Measurements from ENCODE around the gene LIPC.

Gene LIPC

DNA sequence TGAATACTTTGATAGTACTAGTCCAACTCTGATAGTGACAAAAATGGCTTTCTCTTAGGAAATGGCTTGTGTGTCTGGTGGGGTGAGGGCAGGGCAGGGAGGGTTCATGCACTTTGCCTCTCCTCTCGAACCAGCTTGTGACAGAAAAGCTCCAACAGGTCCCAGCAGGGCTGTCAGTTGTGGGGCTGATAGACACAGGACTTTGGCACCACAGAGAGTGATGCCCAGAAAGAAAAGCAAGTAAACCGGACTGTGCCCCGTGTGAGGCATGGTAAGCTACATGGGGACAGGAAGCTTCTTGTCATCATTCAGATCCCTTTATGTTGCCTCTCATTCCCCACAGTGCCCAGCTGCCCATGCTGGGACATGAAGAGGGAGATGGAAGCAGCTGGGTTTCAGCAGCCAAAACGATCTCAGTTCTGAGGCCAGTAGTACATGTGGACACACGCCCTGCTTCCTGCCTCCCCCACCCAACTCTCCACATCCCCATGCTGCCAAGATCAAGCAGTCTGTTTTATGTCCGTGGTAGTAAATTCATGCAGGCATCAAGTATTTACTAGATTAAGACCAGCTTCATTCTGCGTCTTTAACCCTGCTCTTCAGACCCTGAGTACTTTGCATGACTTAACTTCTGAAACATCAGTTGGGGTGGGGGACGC lies 29.7 kb upstream of the LIPC start (continued):
- TF ChIP-seq CTCF (tag by site-specific recombination; IDR thresholded peaks at IDR 0.05), result no peak

- ChIA-PET POLR2A (no interaction called here), CTCF (no interaction called here)
- Histone ChIP-seq H3K4me3 (ENCODE audit: low read depth, low read length) (no peak overlapping the region), H3K9me3 (ENCODE audit: control insufficient read depth, insufficient read depth, low read depth, low read length) (no peaks in the 10 kb centered on the region), H3K27ac (ENCODE audit: extremely low read depth, low read depth, low read length) (no peak overlapping the region), H3K4me1 (ENCODE audit: control insufficient read depth, insufficient read depth, low read length) (no peaks in the 10 kb centered on the region), H3K36me3 (ENCODE audit: control insufficient read depth in 2 of 2, insufficient read depth in 1 of 2, low read length in 2 of 2) (no peaks in the 10 kb centered on the region)
- TF ChIP-seq ZNF701 (tag by site-specific recombination; IDR thresholded peaks at IDR 0.05) (no peak), ZNF792 (tag by site-specific recombination; IDR thresholded peaks at IDR 0.05) (no peak), TCF7L2 (IDR thresholded peaks at IDR 0.05; ENCODE audit: borderline replicate concordance, low read depth, low read length) (no peak), GLI4 (tag by site-specific recombination; IDR thresholded peaks at IDR 0.05) (no peak)
- TF ChIP-seq, protein P1, sequence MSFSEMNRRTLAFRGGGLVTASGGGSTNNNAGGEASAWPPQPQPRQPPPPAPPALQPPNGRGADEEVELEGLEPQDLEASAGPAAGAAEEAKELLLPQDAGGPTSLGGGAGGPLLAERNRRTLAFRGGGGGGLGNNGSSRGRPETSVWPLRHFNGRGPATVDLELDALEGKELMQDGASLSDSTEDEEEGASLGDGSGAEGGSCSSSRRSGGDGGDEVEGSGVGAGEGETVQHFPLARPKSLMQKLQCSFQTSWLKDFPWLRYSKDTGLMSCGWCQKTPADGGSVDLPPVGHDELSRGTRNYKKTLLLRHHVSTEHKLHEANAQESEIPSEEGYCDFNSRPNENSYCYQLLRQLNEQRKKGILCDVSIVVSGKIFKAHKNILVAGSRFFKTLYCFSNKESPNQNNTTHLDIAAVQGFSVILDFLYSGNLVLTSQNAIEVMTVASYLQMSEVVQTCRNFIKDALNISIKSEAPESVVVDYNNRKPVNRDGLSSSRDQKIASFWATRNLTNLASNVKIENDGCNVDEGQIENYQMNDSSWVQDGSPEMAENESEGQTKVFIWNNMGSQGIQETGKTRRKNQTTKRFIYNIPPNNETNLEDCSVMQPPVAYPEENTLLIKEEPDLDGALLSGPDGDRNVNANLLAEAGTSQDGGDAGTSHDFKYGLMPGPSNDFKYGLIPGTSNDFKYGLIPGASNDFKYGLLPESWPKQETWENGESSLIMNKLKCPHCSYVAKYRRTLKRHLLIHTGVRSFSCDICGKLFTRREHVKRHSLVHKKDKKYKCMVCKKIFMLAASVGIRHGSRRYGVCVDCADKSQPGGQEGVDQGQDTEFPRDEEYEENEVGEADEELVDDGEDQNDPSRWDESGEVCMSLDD (tag by site-specific recombination; IDR thresholded peaks at IDR 0.05), result no peak
- TF ChIP-seq, protein P2, sequence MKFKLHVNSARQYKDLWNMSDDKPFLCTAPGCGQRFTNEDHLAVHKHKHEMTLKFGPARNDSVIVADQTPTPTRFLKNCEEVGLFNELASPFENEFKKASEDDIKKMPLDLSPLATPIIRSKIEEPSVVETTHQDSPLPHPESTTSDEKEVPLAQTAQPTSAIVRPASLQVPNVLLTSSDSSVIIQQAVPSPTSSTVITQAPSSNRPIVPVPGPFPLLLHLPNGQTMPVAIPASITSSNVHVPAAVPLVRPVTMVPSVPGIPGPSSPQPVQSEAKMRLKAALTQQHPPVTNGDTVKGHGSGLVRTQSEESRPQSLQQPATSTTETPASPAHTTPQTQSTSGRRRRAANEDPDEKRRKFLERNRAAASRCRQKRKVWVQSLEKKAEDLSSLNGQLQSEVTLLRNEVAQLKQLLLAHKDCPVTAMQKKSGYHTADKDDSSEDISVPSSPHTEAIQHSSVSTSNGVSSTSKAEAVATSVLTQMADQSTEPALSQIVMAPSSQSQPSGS (tag by site-specific recombination; IDR thresholded peaks at IDR 0.05; ENCODE audit: low read depth), result no peak
Observed at GRCh38 chr15:58403581-58403980, 28.2 kb upstream of the LIPC start.

DNA sequence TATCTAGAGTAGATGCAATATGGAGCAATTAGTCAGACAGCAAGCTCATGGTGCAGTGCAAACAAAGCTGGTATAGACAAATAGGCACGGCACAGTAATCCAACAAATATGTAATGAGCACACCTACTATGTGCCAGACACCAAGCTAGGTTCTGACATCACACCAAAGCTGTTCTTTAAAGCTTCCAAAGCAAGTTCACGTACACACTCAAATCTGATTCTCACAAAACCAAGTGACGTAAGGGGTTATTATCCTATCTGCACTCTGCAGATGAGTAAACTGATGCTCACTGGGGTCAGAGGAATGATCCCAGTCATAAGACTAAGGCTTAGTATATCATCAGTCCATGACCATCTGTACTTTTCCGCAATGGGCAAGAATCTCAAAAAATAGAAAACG lies 27.8 kb upstream of the LIPC start:
- no peak overlapping the region for H3K27ac ChIP-seq (ENCODE audit: extremely low read depth, low read depth, low read length)
- H3K4me1 ChIP-seq (ENCODE audit: control insufficient read depth, insufficient read depth, low read length), result no peaks in the 10 kb centered on the region
- H3K9me3 ChIP-seq (ENCODE audit: control insufficient read depth, insufficient read depth, low read depth, low read length), result no peaks in the 10 kb centered on the region
- ChIA-PET POLR2A (no interaction called here), CTCF (no interaction called here)
- TF ChIP-seq SP2 (tag by site-specific recombination; IDR thresholded peaks at IDR 0.05), result no peak
- no peak for TF ChIP-seq ZNF48 (tag by site-specific recombination; IDR thresholded peaks at IDR 0.05)
- no peak for TF ChIP-seq ZNF391 (tag by site-specific recombination; IDR thresholded peaks at IDR 0.05; ENCODE audit: borderline replicate concordance, low read depth)
- no peak for TF ChIP-seq ZSCAN5A (tag by site-specific recombination; IDR thresholded peaks at IDR 0.05)
- TF ChIP-seq GLIS2 (tag by site-specific recombination; IDR thresholded peaks at IDR 0.05), result no peak
- no peak for TF ChIP-seq ZNF747 (tag by site-specific recombination; IDR thresholded peaks at IDR 0.05)
- TF ChIP-seq OSR2 (tag by site-specific recombination; IDR thresholded peaks at IDR 0.05), result no peak
- TF ChIP-seq, protein P3, sequence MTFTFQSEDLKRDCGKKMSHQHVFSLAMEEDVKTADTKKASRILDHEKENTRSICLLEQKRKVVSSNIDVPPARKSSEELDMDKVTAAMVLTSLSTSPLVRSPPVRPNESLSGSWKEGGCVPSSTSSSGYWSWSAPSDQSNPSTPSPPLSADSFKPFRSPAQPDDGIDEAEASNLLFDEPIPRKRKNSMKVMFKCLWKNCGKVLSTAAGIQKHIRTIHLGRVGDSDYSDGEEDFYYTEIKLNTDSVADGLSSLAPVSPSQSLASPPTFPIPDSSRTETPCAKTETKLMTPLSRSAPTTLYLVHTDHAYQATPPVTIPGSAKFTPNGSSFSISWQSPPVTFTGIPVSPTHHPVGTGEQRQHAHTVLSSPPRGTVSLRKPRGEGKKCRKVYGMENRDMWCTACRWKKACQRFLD (tag by site-specific recombination; IDR thresholded peaks at IDR 0.05), result no peak
- TF ChIP-seq ZNF426 (tag by site-specific recombination; IDR thresholded peaks at IDR 0.05), result no peak
- TF ChIP-seq, protein P4, sequence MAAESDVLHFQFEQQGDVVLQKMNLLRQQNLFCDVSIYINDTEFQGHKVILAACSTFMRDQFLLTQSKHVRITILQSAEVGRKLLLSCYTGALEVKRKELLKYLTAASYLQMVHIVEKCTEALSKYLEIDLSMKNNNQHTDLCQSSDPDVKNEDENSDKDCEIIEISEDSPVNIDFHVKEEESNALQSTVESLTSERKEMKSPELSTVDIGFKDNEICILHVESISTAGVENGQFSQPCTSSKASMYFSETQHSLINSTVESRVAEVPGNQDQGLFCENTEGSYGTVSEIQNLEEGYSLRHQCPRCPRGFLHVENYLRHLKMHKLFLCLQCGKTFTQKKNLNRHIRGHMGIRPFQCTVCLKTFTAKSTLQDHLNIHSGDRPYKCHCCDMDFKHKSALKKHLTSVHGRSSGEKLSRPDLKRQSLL (tag by site-specific recombination; IDR thresholded peaks at IDR 0.05), result no peak
- TF ChIP-seq, protein P5, sequence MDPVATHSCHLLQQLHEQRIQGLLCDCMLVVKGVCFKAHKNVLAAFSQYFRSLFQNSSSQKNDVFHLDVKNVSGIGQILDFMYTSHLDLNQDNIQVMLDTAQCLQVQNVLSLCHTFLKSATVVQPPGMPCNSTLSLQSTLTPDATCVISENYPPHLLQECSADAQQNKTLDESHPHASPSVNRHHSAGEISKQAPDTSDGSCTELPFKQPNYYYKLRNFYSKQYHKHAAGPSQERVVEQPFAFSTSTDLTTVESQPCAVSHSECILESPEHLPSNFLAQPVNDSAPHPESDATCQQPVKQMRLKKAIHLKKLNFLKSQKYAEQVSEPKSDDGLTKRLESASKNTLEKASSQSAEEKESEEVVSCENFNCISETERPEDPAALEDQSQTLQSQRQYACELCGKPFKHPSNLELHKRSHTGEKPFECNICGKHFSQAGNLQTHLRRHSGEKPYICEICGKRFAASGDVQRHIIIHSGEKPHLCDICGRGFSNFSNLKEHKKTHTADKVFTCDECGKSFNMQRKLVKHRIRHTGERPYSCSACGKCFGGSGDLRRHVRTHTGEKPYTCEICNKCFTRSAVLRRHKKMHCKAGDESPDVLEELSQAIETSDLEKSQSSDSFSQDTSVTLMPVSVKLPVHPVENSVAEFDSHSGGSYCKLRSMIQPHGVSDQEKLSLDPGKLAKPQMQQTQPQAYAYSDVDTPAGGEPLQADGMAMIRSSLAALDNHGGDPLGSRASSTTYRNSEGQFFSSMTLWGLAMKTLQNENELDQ (tag by site-specific recombination; IDR thresholded peaks at IDR 0.05; ENCODE audit: low read depth), result no peak
- TF ChIP-seq ZFHX2 (tag by site-specific recombination; conservative IDR thresholded peaks at IDR 0.05), result no peak
- H3K36me3 ChIP-seq (ENCODE audit: control insufficient read depth in 2 of 2, insufficient read depth in 1 of 2, low read length in 2 of 2), result no peaks in the 10 kb centered on the region
- no peak overlapping the region for H3K4me3 ChIP-seq (ENCODE audit: low read depth, low read length)

Data from HEK293 (cell line).